ENCODE measurements around the gene ADAM23.

Gene ADAM23

GRCh38 chr2:206443735-206444527 is 599 bp downstream of the ADAM23 start:
- no peak for DNase-seq (ENCODE audit: low spot score)

GRCh38 chr2:206445948-206446347 is 2.6 kb downstream of the ADAM23 start:
- DNase-seq (ENCODE audit: low spot score): no peak

- DNase-seq (ENCODE audit: low spot score): no peak
Observed at GRCh38 chr2:206452242-206452641, 8.9 kb downstream of the ADAM23 start.

GRCh38 chr2:206452750-206453149 is 9.4 kb downstream of the ADAM23 start:
- no peak for DNase-seq (ENCODE audit: low spot score)

- no peak for DNase-seq (ENCODE audit: low spot score)
Observed at GRCh38 chr2:206456078-206456754, 12.9 kb downstream of the ADAM23 start.

GRCh38 chr2:206457188-206457634 is 13.9 kb downstream of the ADAM23 start:
- DNase-seq (ENCODE audit: low spot score): no peak

- no peak for DNase-seq (ENCODE audit: low spot score)
Observed at GRCh38 chr2:206462240-206462854, 19.0 kb downstream of the ADAM23 start.

- DNase-seq (ENCODE audit: low spot score): no peak
Observed at GRCh38 chr2:206463685-206464084, 20.4 kb downstream of the ADAM23 start.

GRCh38 chr2:206464597-206464996 is 21.3 kb downstream of the ADAM23 start:
- no peak for DNase-seq (ENCODE audit: low spot score)

GRCh38 chr2:206471524-206472062 is 28.3 kb downstream of the ADAM23 start:
- DNase-seq (ENCODE audit: low spot score): no peak

- no peak for DNase-seq (ENCODE audit: low spot score)
Observed at GRCh38 chr2:206472094-206472493, 28.8 kb downstream of the ADAM23 start.

- no peak for DNase-seq (ENCODE audit: low spot score)
Observed at GRCh38 chr2:206474099-206474498, 30.8 kb downstream of the ADAM23 start.

GRCh38 chr2:206477296-206477695 is 34.0 kb downstream of the ADAM23 start:
- DNase-seq (ENCODE audit: low spot score): no peak

- DNase-seq (ENCODE audit: low spot score): no peak
Observed at GRCh38 chr2:206478340-206478739, 35.0 kb downstream of the ADAM23 start.

- DNase-seq (ENCODE audit: low spot score): no peak
Observed at GRCh38 chr2:206480161-206480560, 36.8 kb downstream of the ADAM23 start.

GRCh38 chr2:206480620-206481019 is 37.3 kb downstream of the ADAM23 start:
- DNase-seq (ENCODE audit: low spot score): no peak

GRCh38 chr2:206481056-206481455 is 37.7 kb downstream of the ADAM23 start:
- DNase-seq (ENCODE audit: low spot score): no peak

- DNase-seq (ENCODE audit: low spot score): no peak
Observed at GRCh38 chr2:206482123-206482522, 38.8 kb downstream of the ADAM23 start.

GRCh38 chr2:206482633-206483032 is 39.3 kb downstream of the ADAM23 start:
- DNase-seq (ENCODE audit: low spot score): no peak

GRCh38 chr2:206488053-206488452 is 44.7 kb downstream of the ADAM23 start:
- no peak for DNase-seq (ENCODE audit: low spot score)

- no peak for DNase-seq (ENCODE audit: low spot score)
Observed at GRCh38 chr2:206488623-206489022, 45.3 kb downstream of the ADAM23 start.

GRCh38 chr2:206494061-206494460 is 50.7 kb downstream of the ADAM23 start:
- no peak for DNase-seq (ENCODE audit: low spot score)

GRCh38 chr2:206502729-206503128 is 59.4 kb downstream of the ADAM23 start:
- DNase-seq (ENCODE audit: low spot score): no peak

Data from CD4-positive, alpha-beta T cell treated with Interleukin-2 at 100 ng/mL for 4 hours (primary cell).